A549 (cell line): ENCODE data around the gene UPK3A. TPM values are rescaled to one million over a fixed set of nuclear protein-coding genes. Genes with fewer than 3 reads are reported as not detected.
A peak's percentile ranks its signal among the peaks of the same experiment; 100 is the strongest.

Source experiments
- ATAC-seq, 2 experiments: fragments of 200-7000 bp in 1 of 2; fragments of >200 bp in 1 of 2; cut with Nextera tagmentation in 1 of 2; cut with Tn5 transposase in 1 of 2; 3 replicates each; pipeline versions ENCODE4 v1.8.0 to v1.9.1; 2018 to 2020; ENCODE audit warnings: mild to moderate bottlenecking in 1 of 2, moderate library complexity in 1 of 2
- CTCF ChIA-PET: fragments of 300-600 bp; sonication (Branson Sonifier 250); formaldehyde crosslinking; extraction: SDS; loops from one replicate; lab custom pipeline; 2021; ENCODE audit warnings: antibody characterized with exemption, inconsistent platforms; lab: Yijun Ruan, JAX
- POLR2A ChIA-PET: fragments of 350-600 bp; formaldehyde crosslinking; extraction: SDS; loops from one replicate; lab custom pipeline; 2021; ENCODE audit warnings: antibody characterized with exemption, inconsistent platforms; lab: Yijun Ruan, JAX
- DNase-seq, 2 experiments: peaks; one replicate each; pipeline versions ENCODE4 v3.0.0 to v3.0.0-alpha.2; 2011 to 2016; ENCODE audit warnings: low read depth in 1 of 2, low spot score in 1 of 2
- FAIRE-seq: peaks from 2 replicates; lab custom pipeline; 2011; peaks lifted over from hg19 to GRCh38; lab: Jason Lieb, UNC
- H3K27ac ChIP-seq, 2 experiments: fragments of >200 bp; sonication (Bioruptor Twin); formaldehyde crosslinking; 3 replicates each; pipeline ENCODE4 v1.5.1; 2016 to 2017
- H3K4me1 ChIP-seq: fragments of >200 bp; sonication (Bioruptor Twin); formaldehyde crosslinking; 3 replicates; pipeline ENCODE4 v1.6.1; 2016
- H3K4me2 ChIP-seq: fragments of >200 bp; sonication (Bioruptor Twin); formaldehyde crosslinking; 3 replicates; pipeline ENCODE4 v1.6.1; 2016
- H3K4me3 ChIP-seq: fragments of >200 bp; sonication (Bioruptor Twin); formaldehyde crosslinking; 3 replicates; pipeline ENCODE4 v1.5.1; 2016
- H3K9me3 ChIP-seq: fragments of >200 bp; sonication (Bioruptor Twin); formaldehyde crosslinking; 3 replicates; pipeline ENCODE4 v1.6.1; 2016
- BCL3 ChIP-seq: fragments of >200 bp; sonication (Bioruptor Twin); formaldehyde crosslinking; IDR thresholded peaks from 3 replicates; pipeline ENCODE4 v1.6.1; 2016
- CEBPB ChIP-seq, 2 experiments: fragments of >200 bp in 1 of 2; sonication (Bioruptor Twin) in 1 of 2; formaldehyde crosslinking in 1 of 2; IDR thresholded peaks; 2 replicates each; pipeline ENCODE4 v1.6.1; 2012 to 2016
- EHMT2 ChIP-seq: fragments of 200-600 bp; sonication (generic); IDR thresholded peaks from 2 replicates; pipeline ENCODE4 v1.6.1; 2016; ENCODE audit warnings: antibody characterized with exemption, low read depth, mild to moderate bottlenecking, moderate library complexity
- FOSB ChIP-seq: fragments of 250-450 bp; sonication (Bioruptor Pico); IDR thresholded peaks from 2 replicates; pipeline ENCODE4 v1.5.0; 2020; ENCODE audit warnings: mild to moderate bottlenecking, moderate library complexity
- HEYL ChIP-seq: fragments of 250-450 bp; sonication (Bioruptor Pico); IDR thresholded peaks from 2 replicates; pipeline ENCODE4 v1.8.0; 2021; ENCODE audit warnings: mild to moderate bottlenecking, moderate library complexity
- JUN ChIP-seq, 2 experiments: fragments of >200 bp; sonication (Bioruptor Twin); formaldehyde crosslinking; IDR thresholded peaks; 2 replicates in 1 of 2; 3 replicates in 1 of 2; pipeline ENCODE4 v1.6.1; 2016 to 2017
- PHF8 ChIP-seq: fragments of 200-600 bp; sonication (generic); IDR thresholded peaks from 2 replicates; pipeline ENCODE4 v1.6.1; 2016; ENCODE audit warnings: low read depth, mild to moderate bottlenecking, antibody characterized with exemption, moderate library complexity, borderline replicate concordance
- POLR2A ChIP-seq: IDR thresholded peaks from 2 replicates; pipeline ENCODE4 v1.6.1; 2012; ENCODE audit warnings: mild to moderate bottlenecking, low read length
- POLR2AphosphoS2 ChIP-seq: conservative IDR thresholded peaks from 2 replicates; pipeline ENCODE4 v1.6.1; 2012; ENCODE audit warnings: low read length, improper control_type of control experiment, inconsistent platforms
- RAD21 ChIP-seq, 2 experiments: fragments of >200 bp in 1 of 2; sonication (Bioruptor Twin) in 1 of 2; formaldehyde crosslinking in 1 of 2; IDR thresholded peaks in 1 of 2; conservative IDR thresholded peaks in 1 of 2; 2 replicates in 1 of 2; 3 replicates in 1 of 2; pipeline ENCODE4 v1.6.1; 2012 to 2018; ENCODE audit warnings: inconsistent platforms in 1 of 2
- RNF2 ChIP-seq: fragments of 200-600 bp; sonication (generic); IDR thresholded peaks from 2 replicates; pipeline ENCODE4 v1.6.1; 2016; ENCODE audit warnings: low read depth, mild to moderate bottlenecking, antibody characterized with exemption, moderate library complexity, borderline replicate concordance
- SMC3 ChIP-seq: fragments of >200 bp; sonication (Bioruptor Twin); formaldehyde crosslinking; IDR thresholded peaks from 3 replicates; pipeline ENCODE4 v1.6.1; 2018; ENCODE audit warnings: inconsistent platforms
- ZFP36 ChIP-seq: fragments of 450-650 bp; IDR thresholded peaks from 2 replicates; pipeline ENCODE4 v1.6.1; 2014; ENCODE audit warnings: borderline replicate concordance; ENCODE audit not compliant: partially characterized antibody
- whole genome bisulfite sequencing: methylation state at CpG from one replicate; pipeline ENCODE4 v1.1.6; 2017; ENCODE audit errors: missing lambda C conversion rate; 5-methylcytosine and 5-hydroxymethylcytosine counted together
- polyA plus RNA-seq, 4 experiments: library from polyadenylated mRNA; depleted of rRNA in 3 of 4; stranded (reverse); fragments of >200 nt; fragmentation: RNase III in 1 of 4; extraction: RNeasy Plus Mini Kit Qiagen cat#74134 plus additional on column Dnase treatment in 1 of 4; gene quantifications; 2 replicates in 3 of 4; 3 replicates in 1 of 4; pipeline ENCODE4 v1.2.3, GENCODE V29; 2011 to 2017
- TF ChIP-seq, protein P1 (sequence below): fragments of 200-600 bp; sonication (generic); IDR thresholded peaks from 2 replicates; pipeline ENCODE4 v1.6.1; 2016; ENCODE audit warnings: antibody characterized with exemption, mild to moderate bottlenecking, moderate library complexity
- TF ChIP-seq, protein P2 (sequence below): fragments of >200 bp; sonication (Bioruptor Twin); formaldehyde crosslinking; IDR thresholded peaks from 3 replicates; pipeline ENCODE4 v1.5.1; 2016
- TF ChIP-seq, protein P3 (sequence below): IDR thresholded peaks from 2 replicates; pipeline ENCODE4 v1.6.1; 2012

The UPK3A gene
- polyA plus RNA-seq, 2 of the 4 experiments (the other 2 are of a cell fraction), result not detected

DNA sequence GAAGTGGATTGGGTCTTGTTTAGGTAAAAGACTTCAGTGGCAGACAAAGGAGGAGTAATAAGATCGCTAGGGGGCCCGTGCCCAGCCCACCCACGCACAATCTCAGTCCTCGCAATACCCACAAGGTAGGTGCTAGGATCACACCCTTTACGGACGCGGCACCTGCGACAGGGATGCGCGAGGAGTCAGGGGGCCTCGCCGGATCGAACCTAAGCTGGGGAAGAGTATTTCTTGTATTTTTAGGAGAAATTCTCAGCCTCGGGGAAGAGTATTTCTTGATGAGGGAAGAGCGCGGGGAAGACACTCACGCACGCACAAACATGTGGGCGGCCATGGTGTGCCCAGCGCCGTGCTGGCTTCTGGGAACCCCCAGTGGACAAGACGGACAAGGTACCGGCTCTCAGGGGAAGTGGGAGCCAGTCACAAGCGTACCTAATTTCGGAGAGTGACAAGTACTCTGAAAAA is 24.2 kb downstream of the UPK3A start:
- no peak for DNase-seq
- 0 out of 2 replicates have a peak, but pooled peaks have one; percentile 31 for TF ChIP-seq PHF8
- TF ChIP-seq, protein P1, sequence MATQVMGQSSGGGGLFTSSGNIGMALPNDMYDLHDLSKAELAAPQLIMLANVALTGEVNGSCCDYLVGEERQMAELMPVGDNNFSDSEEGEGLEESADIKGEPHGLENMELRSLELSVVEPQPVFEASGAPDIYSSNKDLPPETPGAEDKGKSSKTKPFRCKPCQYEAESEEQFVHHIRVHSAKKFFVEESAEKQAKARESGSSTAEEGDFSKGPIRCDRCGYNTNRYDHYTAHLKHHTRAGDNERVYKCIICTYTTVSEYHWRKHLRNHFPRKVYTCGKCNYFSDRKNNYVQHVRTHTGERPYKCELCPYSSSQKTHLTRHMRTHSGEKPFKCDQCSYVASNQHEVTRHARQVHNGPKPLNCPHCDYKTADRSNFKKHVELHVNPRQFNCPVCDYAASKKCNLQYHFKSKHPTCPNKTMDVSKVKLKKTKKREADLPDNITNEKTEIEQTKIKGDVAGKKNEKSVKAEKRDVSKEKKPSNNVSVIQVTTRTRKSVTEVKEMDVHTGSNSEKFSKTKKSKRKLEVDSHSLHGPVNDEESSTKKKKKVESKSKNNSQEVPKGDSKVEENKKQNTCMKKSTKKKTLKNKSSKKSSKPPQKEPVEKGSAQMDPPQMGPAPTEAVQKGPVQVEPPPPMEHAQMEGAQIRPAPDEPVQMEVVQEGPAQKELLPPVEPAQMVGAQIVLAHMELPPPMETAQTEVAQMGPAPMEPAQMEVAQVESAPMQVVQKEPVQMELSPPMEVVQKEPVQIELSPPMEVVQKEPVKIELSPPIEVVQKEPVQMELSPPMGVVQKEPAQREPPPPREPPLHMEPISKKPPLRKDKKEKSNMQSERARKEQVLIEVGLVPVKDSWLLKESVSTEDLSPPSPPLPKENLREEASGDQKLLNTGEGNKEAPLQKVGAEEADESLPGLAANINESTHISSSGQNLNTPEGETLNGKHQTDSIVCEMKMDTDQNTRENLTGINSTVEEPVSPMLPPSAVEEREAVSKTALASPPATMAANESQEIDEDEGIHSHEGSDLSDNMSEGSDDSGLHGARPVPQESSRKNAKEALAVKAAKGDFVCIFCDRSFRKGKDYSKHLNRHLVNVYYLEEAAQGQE, result no peak
- TF ChIP-seq, all 56 proteins: peak for 1
- peak overlapping the region; percentile 65 for H3K4me3 ChIP-seq
- H3K4me2 ChIP-seq, result peak overlapping the region; percentile 72
- ATAC-seq (no peak), FAIRE-seq (no peak)
- H3K9me3 ChIP-seq, result no peaks in the 10 kb centered on the region
- 84% methylated on average over 25 of the region's 25 CpGs for WGBS
- peak overlapping the region; percentile 61 to 89 for H3K27ac ChIP-seq
- POLR2A ChIA-PET, result no interaction called here
- CTCF ChIA-PET, result interaction anchor here (1.2 kb wide), 1 partner anchor 23 kb away, joined by 3 read pairs; no protein-coding TSS in a partner anchor
- peaks cover 4% of the 10 kb centered on the region; the same call in 1 of the 3 replicates for H3K4me1 ChIP-seq

GRCh38 chr22:45309422-45310227 is 24.9 kb downstream of the UPK3A start, which contains the start of gene FAM118A:
Gene FAM118A, plus strand, starts transcription at chr22:45309934. Its CDS starts 12,446 bp downstream, at chr22:45322380.
- no peak for FAIRE-seq

DNA sequence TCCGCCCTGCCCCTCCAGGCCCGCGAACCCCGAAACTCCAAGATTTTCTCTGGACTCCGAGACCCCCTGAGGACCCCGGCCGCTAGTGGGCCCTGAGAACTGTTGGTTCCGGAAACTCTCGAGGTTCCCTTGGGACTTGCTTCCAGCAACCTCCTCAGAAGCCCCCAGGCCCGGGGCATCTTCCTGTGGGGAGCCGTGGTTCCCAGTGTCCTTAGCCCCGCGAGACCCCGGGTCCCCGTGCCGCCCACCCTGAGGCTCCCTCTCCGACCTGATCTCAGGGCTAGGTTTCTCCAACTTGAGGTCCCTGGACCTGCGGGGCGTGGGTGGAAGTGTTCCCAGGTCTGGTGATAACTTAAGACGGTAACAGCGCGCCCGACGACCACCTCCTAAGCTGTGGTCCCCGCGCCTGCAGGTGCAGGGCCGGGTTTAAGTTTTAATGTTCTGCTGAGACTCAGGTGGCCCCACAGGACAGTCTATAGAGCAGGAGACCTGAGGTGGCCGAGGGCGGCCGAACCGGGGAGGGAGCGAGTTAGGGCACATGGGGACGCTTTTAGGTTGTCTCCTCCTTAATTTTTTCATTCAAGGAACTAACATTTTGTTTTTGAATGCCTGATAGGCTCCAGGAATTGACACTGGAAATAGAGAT is 25.7 kb downstream of the UPK3A start:
- Histone ChIP-seq H3K9me3 (no peaks in the 10 kb centered on the region), H3K27ac (peak overlapping the region; percentile 69 to 89), H3K4me1 (peaks cover 4% of the 10 kb centered on the region; the same call in 1 of the 3 replicates), H3K4me2 (peak overlapping the region; percentile 98), H3K4me3 (peak overlapping the region; percentile 65)
- DNase-seq (no peak), FAIRE-seq (no peak), ATAC-seq (no peak)
- CTCF ChIA-PET, result interaction anchor here (1.2 kb wide), 1 partner anchor 42 kb away, joined by 4 read pairs; no protein-coding TSS in a partner anchor
- TF ChIP-seq, protein P2, sequence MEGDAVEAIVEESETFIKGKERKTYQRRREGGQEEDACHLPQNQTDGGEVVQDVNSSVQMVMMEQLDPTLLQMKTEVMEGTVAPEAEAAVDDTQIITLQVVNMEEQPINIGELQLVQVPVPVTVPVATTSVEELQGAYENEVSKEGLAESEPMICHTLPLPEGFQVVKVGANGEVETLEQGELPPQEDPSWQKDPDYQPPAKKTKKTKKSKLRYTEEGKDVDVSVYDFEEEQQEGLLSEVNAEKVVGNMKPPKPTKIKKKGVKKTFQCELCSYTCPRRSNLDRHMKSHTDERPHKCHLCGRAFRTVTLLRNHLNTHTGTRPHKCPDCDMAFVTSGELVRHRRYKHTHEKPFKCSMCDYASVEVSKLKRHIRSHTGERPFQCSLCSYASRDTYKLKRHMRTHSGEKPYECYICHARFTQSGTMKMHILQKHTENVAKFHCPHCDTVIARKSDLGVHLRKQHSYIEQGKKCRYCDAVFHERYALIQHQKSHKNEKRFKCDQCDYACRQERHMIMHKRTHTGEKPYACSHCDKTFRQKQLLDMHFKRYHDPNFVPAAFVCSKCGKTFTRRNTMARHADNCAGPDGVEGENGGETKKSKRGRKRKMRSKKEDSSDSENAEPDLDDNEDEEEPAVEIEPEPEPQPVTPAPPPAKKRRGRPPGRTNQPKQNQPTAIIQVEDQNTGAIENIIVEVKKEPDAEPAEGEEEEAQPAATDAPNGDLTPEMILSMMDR, result no peak
- no peak for TF ChIP-seq EHMT2
- TF ChIP-seq SMC3, result no peak
- no peak for TF ChIP-seq RNF2
- TF ChIP-seq ZFP36, result no peak
- no peak for TF ChIP-seq HEYL (CRISPR knock-in tag)
- TF ChIP-seq FOSB, result no peak
- no peak for TF ChIP-seq CEBPB (IDR thresholded peaks at IDR 0.05)
- TF ChIP-seq, protein P3, sequence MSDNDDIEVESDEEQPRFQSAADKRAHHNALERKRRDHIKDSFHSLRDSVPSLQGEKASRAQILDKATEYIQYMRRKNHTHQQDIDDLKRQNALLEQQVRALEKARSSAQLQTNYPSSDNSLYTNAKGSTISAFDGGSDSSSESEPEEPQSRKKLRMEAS, result no peak
- WGBS, result 57% methylated on average over 19 of the region's 33 CpGs
- POLR2A ChIA-PET, result no interaction called here

More at GRCh38 chr22:45309422-45310227, 24.9 kb downstream of the UPK3A start, which contains the start of gene FAM118A:
- ChIA-PET CTCF (interaction anchor here (1.2 kb wide), 1 partner anchor 41 kb away, joined by 4 read pairs; no protein-coding TSS in a partner anchor), POLR2A (no interaction called here)
- WGBS, result 9% methylated on average over 12 of the region's 95 CpGs
- Histone ChIP-seq H3K4me1 (peaks cover 4% of the 10 kb centered on the region; the same call in 1 of the 3 replicates), H3K4me3 (peak within 1 kb of the TSS; percentile 65), H3K9me3 (no peaks in the 10 kb centered on the region), H3K27ac (peak within 1 kb of the TSS; percentile 69 to 89), H3K4me2 (peak within 1 kb of the TSS; percentile 98)
- peak; percentile 80 to 88 for ATAC-seq
- TF ChIP-seq BCL3 (peak; percentile 40; the same call in 1 of the 3 replicates), RAD21 (conservative IDR thresholded peaks at IDR 0.05 in 1 of 2, IDR thresholded peaks at IDR 0.05 in 1 of 2) (peak in 1 of 2 experiments; percentile 11; a peak in 1 of 5 replicates), POLR2A (peak; percentile 74), POLR2AphosphoS2 (no peak), EHMT2 (no peak), JUN (IDR thresholded peaks at IDR 0.05) (peak; percentile 27 to 71; a peak in 2 of 5 replicates), PHF8 (peak; percentile 55; the same call in 1 of the 2 replicates)
- TF ChIP-seq, protein P3, result peak; percentile 52; the same call in 1 of the 2 replicates
- TF ChIP-seq, all 56 proteins: peak for 6
- DNase-seq, result peak; percentile 69 to 89
